NOMO-1 treated with DMSO at 0.1 percent for 48 hours (cell line): ENCODE data around the gene RASIP1.
"Not testable (repeated sequence)": the region's sequence is repeated elsewhere in the genome, so short reads cannot be mapped to it uniquely, and the experiment has no call there.

Experiments used
- DNase-seq: peaks from one replicate; lab custom pipeline; 2025; ENCODE audit not compliant: unreplicated experiment; lab: John Stamatoyannopoulos, UW

RASIP1 gene

DNA sequence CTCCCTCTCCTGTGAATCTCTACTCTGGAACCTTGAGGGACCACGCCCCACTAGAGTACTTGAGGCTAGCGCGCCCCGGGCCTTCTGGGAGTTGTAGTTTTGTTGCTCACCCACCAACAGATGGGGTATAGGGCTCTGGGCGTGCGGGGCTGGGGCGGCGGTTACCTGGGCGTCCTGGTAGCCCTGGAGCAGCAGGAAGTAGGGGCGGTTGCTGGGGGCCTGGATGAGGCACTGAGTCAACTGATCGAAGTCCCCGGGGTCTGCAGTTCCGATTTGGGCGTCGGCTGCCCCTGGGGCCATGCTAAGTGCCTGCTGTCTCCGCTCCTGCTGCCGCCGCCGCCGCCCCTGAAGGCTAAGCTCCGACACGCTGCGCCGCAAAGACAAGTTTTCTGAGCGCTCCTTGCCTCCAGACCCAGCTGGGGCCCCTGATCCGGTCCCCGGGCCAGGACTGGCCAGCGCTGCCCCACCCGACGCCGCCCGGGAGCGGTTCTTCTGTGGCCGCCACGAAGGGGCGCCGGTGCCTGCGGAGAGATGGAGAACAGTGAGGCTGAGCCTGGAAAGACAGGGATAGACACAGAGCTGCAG lies 5.3 kb downstream of the RASIP1 start:
- DNase-seq: no peak

DNA sequence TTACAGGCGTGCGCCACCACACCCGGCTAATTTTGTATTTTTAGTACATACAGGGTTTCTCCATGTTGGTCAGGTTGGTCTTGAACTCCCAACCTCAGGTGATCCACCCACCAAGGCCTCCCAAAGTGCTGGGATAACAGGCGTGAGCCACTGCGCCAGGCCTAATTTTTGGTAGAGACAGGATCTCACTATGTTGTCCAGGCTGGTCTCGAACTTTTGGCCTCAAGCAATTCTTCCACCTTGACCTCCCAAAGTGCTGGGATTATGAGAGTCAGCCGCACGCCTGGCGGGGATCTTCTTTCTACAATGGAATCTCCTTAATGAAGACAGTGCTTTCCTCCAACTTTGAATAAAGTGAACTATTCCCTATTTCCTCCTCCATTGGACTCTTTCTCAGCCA lies 5.8 kb downstream of the RASIP1 start:
- DNase-seq: no peak

DNA sequence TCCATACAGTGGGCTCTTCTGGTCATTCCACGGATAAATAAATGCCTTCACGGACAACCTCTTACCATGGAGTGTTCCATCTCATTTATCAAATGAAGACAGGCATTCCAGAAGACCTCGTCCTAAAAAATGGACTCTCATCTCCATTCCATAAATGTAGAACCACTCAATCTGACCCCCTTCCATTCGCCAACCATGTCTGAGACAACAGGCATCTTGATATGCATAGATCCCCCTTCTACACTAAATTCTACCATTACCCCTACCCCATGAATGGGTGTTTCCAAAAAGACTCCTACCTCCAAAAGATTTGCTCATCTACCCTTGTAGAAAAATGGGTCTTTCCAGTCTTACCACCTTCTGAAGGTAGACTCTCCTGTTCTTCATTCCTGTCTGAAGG lies 9.0 kb downstream of the RASIP1 start:
- DNase-seq: no peak

DNA sequence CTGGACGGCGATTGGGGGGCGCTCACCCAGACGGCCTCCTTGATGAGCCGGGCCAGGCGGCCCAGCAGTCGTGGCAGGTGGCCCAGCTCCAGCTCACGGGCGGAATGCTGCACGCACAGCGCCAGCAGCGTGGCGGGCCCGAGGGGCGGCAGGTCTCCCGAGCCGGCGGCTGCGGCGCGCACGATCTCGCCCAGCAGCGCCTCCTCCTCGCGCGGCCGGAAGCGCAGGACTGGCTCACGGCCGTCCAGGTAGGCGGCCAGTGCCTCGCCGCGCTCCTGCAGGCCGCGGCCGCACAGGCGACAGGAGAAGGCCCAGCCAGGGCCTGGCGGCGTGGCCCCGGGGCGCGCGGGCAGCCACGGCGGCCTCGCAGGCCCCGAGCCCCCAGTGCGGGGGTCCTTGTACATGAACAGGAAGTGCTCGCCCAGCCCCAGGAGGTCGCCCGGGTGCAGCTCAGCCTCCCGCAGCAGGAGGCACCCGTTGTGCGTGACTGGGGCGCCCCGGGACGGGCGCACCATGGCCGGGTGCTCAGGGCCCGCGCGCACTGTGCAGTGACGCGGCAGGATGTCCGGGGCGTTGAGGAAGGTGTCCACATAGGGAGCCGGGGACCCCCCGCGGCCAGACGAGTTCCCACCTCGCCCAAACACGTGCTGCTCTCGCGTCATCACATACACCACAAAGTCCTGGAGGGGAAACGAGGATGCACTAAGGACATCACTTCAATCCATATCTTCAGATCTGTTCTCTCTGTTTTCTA lies 11.3 kb downstream of the RASIP1 start:
- DNase-seq: no peak

DNA sequence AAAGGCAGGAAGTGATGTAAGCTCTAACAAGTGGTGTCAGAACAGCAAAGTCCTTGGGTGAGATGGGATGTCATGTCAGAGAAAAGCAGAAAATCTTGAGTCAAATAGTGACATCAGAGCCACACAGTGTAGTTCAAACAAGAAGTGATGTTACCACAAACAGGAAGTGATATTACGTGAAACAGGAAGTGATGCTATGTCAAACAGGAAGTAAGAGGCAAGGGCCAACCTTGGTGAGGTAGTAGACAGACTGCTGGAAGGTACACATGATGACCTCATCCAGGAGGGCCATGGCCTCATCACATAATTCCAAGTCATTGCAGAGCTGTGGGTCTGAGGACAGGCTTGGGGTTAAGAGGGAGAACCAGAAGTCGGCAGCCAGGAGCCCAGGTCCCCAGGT lies 13.9 kb downstream of the RASIP1 start:
- peak; percentile 89 for DNase-seq

DNA sequence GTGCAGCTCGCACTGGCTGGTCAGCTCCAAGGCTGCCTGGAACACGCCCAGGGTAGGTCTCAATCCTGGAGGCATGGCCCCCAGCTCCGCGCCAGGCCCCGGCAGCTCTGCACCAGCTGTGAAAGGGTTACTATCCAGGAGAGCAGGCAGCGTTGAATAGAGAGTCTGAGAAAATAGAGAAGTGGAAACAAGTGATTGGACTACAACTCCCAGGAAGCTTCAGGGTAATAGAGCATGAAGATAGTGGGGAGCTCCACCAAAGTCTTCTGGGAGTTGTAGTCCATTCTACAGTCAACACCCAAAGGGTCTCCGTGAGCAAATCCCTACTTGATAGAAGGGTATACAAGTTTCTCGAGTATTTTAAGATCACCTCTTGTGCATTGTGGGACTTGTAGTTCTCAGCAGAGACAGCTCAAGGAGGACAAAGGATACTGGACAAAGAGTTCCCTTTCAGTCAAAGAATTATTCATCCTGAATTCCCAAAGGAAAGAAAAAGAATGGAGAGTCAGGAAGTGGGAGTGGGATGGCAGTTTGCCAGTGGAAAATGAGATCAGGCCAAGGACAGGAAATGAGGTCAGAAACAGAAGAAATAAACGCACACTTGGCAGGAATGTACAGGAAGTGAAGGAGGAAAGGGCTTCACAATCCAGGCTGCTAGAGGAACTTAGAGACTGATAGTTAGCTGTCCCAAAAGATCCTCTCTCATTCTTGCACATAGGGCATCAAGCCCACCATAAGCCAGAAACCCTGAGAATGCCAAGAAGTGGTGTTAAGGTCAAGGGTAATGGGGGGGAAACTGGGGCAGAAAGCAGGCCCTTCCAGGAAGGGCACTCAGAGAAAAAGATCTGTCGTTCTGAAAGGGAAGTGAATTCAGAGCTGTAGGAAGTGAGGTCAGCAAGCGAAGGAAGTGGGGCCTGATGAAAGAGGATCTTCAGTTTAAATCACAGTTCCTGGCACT lies 15.3 kb downstream of the RASIP1 start:
- DNase-seq: peak; percentile 89

DNA sequence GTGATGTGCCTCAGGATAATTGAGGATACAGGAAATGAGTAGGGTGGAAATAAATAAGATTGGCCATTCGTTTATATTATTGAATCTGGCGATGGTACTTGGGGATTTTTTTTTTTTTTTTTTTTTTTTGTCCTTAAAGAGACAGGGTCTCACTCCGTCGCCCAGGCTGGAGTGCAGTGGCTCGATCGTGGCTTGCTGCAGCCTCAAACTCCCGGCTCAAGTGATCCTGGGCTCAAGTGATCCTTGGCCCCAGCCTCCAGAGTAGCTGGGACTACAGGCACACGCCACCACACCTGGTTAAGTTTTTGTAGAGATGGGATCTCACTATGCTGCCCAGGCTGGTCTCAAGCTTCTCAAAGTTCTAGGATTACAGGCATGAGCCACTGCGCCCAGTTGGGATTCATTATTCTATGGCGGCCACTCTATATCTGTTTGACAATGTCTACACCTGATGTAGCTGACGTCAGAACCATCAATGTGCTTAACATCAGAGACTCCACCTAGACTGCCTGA lies 18.2 kb downstream of the RASIP1 start:
- DNase-seq: no peak

DNA sequence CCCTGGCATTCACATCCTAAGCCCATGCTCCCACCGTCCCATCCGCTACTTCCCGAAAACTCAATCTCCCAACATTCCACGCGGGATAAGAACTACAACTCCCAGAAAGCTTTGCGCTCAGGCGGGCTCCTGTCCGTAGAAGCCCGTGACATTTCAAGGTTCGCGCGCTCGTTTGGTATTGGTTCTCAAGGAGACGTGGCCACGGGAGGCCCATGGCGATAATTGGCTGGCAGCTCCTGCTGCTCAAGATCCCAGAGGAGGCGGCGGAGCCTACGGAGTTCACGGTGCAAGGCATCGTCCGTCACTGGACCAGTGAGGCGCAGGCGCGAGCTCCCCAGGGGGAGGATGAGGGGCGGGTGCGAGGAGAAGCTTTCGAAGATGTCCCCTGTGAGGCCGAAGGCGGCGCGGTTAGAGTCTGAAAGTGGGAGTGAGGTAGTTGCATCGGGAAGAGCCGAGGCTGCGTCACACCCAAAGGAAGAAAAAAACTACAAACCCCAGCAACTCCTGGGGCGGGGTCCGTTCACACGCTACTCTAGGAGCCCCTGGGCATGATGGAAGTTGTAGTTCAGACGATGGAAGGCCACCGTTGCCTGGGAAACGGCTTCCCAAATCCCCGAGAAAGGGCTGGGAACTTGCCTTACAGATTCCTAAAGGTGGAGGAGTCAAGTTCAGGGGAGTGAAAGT lies 19.7 kb downstream of the RASIP1 start:
- DNase-seq: peak; percentile 97

DNA sequence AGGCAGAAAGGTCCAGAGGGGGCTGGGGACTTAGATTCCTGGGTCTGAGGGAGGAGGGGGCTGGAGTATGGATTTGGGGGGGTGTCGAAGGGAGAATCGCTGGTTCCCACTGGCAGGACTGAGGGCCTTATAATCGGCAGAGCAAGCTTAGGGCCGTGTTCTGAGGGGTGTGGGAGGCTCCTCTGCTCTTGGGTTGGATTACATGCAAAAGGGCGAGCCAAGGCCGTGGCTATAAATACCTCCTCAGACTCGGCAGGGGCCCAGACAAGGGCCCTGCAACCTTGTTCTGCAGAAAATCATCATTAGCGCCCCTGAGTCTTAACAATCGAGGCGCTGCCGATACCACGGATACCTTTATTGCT lies 20.2 kb downstream of the RASIP1 start:
- DNase-seq: no peak

DNA sequence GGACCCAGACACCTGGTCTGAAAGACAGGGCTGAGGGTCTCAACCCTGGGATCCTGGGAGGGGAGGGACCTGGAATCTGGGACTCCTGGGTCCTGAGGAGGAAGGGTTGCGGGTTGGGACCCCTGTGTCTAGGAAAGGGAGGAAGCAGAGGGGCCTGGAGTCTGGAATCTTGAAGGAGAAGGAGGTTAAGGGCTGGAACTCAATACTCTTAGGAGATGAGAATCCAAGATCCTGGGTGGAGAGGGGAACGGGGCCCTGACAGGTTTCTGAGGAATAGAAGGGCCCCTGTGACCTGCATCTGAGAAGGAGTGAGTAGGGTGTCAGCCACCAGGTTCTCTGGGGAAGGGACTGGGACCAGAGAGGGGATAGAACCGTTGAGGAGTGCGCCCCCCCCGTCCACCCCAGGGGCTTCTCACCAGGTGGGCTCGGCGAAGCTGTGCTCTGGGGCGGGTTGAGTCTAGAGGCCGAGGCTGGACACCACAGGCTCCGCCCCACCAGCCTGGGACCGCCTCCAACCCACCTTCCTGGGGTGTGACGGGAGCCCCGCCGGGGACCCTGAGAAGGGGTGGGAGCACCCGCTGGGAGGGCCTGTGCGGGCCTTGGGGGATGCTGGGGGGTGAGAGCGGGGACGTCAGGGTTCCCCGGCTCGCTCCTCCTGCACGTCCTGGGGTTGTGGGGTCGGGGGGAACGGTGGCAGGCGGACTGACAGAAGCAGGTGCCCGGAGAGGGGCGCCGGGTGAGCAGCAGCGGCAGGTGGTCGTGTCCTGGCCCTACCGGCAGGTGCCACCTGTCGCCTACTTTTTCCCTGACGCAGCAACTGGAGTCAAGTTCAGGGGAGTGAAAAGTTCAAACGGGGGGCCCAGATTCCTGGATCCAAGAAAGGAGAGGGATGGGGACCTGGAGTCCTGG lies 20.9 kb downstream of the RASIP1 start, which contains the start of gene MAMSTR:
Gene MAMSTR (minus strand): TSS at position 463 of the 909 bp plus-strand sequence. CDS start 694 bp downstream, outside the sequence.
- DNase-seq: no peak

DNA sequence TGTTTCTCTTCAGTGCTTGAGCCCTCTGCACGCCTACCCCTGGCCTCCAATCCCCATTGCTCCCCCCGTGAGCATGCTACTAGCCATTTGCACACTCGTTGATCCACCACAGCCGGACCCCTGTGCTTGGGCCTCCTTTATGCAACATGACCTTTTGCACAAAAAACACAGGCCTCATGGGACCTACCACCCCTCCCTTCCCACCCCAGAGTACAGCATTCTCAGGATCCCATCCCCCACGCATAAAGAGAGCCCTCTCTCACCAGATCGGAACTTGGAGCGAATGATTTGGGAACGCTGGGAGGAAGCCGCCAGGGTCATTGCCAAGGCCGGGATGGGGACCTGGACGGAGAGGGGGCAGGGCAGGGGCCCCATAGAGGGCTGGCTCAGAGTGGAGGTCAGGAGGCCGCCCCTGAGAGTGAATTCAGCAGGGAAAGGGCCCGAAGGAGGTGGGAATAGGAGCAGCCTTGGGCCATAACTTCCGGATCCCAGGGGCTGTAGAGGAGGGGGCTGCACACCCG lies 21.6 kb downstream of the RASIP1 start:
- DNase-seq: no peak

DNA sequence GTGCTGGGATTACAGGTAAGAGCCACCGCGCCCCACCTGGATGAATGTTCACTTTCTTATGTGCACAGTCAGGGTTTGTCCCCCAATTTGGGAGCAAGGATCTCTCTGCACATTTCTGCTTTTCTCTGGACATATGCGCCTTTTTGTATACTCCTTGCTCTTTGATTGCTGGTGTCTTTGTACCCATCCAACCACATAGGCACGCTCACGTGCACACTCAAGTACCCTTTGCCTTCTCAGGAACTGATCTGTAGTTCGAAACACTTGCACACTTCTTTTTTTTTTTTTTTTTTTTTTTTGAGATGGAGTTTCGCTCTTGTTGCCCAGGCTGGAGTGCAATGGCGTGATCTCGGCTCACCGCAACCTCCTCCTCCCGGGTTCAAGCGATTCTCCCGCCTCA lies 22.3 kb downstream of the RASIP1 start:
- DNase-seq: not testable (repeated sequence)

DNA sequence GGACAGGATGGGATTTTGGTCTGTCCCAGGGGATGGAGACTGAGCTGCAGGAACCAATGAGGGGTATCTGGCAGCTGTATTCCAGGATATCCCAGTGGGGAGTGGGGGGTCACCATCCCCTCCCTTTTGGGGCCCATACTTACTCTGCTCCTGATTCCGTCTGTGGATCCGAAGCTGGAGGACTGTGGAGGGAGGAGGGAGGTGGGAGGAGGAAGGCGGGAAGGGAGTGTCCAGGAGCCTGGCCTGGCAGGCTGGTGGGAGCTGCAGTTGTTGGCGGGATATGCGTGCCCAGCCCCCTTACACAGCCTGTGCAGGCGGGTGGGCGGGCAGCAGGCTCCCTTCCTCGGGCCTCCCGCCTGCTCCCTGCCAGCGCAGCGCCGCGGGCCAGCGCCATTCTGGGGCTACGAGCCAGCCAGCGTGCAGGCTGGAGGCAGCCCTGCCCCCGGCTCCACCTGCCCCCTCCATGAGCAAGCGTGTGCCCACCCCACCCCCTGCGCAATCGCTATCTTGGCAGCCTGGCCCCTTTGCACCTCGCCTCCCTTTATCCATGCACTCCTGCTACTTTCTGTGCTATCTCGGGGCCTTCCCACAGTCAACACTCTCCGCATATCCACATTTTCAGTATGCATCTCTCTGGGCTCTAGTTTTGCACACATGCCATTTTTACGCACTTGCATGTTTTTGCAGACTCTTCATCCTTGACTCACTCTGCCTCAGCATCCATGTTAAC lies 23.7 kb downstream of the RASIP1 start:
- DNase-seq: no peak

DNA sequence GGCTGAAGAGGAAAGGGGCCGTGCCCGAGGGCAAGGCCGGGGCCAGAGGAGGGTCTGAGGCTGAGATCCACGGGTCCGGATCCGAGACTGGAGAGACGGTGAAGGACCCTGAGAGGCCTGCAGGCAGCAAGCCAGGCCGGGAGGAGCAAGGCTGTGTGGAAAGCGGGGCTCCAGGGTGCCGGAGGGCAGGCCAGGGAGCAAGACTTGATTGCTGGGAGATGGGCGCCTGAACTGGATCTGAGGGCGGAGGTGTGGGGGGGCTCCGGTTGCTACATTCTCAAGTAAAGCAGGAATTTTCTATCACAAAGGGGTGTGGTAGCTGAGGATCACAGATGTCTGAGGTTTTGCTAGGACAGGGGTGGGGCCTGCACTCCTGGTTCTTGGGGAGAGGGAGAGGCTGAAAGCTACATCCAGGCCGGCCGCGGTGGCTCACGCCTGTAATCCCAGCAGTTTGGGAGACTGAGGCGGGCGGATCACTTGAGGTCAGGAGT lies 24.7 kb downstream of the RASIP1 start:
- no peak for DNase-seq

DNA sequence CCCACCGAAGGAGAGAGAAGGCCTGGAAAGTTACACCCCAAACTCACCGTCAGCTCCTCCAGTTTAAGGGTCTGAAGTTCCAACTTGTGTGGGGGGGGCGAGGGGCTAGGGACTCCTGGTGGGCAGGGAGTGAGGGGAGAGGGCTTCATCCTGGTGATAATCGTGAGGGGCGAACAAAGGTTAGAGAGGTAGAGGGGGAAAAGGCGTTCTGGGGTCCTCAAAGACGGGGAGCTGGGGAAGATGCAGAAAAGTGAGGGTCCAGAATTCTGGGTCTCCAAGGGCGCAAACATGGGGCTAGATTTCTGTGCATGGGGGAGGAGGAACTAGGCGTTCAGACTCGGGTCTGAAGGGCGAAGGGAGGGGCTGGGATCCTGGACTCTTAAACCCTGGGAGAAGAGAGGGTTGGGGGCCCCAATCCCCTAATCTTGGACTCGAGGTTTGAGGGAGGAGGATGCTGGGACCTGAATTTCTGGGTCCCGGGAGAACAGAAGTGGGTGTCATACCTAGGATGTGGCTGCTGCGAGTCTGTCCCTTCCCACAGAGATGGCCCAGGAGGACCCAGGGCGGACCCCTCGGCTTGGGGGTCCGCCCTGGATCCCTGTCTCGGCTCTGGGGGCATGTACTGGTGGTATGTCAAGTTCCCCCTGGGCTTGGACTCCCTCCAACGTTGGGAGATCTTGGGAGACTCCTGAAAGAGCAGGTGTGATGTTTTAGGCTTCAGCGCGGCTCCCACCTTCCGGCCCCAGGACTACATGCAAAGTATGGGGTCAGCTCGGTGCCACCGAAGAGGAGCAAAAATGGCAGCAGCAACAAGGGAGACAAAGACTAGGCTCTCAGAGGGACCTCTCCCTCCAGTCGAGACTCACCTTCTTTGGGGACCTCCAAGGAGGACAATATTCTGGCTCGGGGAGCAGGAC lies 25.4 kb downstream of the RASIP1 start:
- no peak for DNase-seq

DNA sequence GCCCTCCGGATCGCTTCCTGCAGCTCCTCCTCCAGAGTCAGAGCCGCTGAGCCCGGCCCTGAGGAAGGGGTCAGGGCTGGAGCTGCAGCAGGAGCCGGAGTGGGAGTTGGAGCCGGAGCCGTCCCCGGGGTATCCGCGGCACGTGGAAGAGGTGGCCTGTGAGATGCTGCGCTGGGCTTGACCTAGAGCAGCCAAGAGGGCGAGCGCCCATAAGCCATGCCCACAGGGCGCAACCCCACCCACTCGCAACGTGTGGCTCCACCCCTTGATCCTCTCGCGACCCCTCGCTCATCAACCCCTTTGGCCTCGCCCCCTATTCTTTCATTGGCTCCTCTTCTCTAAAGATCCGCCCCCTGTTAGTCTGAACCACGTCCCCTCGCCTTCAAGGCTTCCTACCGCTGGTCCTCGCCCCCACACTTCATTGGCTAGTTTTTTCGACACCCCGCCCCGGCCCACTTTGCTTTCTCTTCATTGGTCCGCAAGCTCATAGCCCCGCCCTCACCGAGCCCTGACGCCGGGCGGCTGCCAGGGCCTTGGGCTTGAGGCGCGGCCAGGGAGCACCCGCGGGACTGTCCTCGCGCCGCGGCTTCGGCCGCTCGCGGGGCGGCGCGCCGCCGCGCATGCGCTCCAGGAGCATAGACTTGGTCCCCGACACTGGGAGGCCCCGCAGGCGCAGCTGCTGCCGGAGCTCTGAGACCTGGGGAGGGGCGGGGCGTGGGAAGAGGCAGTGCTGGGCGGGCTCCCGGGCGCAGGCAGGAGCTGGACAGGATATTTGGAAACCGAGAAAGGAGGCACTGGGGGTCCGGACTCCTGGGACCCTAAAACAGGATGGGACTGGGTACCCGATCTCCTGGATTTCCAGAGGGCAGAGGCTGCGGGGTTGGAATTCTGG lies 26.3 kb downstream of the RASIP1 start:
- peak; percentile 100 for DNase-seq
